ENCODE results near the gene VAMP8. TPM values are rescaled to one million over a fixed set of nuclear protein-coding genes. Genes with fewer than 3 reads are reported as not detected.
"Not testable (repeated sequence)": the region's sequence is repeated elsewhere in the genome, so short reads cannot be mapped to it uniquely, and the experiment has no call there.

VAMP8 gene
- total and polyA plus RNA-seq, 4 donors, result 29.2 to 140 (median 79.4) TPM

DNA sequence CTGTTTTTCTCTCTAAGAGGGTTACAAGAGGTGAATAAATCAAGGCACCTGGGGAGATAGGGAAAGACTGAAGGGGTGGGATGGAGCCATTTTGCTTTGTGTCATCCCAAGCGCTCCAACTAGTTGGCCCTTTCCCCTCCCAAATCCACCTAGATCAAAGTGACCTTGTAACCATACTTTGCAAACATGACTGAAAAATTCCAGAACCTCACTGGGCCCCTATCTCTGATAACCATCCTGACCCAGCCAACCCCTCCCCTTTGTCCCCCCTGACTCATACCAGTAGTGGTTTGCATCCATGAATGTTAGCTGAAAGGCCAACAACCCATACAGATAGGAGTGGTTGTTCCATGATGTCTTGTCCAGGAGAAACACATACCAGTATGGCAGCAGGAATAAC is 19.2 kb upstream of the VAMP8 start:
- H3K4me3 ChIP-seq (ENCODE audit: low read depth in 1 of 3, low read length in 3 of 3), result no peak overlapping the region
- no peaks in the 10 kb centered on the region for H3K9me3 ChIP-seq (ENCODE audit: control insufficient read depth in 4 of 4, low read length in 3 of 4)
- no peak for TF ChIP-seq SP1 (IDR thresholded peaks at IDR 0.05)
- TF ChIP-seq TAF1 (conservative IDR thresholded peaks at IDR 0.05), result no peak
- TF ChIP-seq NR2F2 (IDR thresholded peaks at IDR 0.05), result no peak
- TF ChIP-seq, protein P1, sequence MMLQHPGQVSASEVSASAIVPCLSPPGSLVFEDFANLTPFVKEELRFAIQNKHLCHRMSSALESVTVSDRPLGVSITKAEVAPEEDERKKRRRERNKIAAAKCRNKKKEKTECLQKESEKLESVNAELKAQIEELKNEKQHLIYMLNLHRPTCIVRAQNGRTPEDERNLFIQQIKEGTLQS (IDR thresholded peaks at IDR 0.05), result no peak
- no peak for TF ChIP-seq JUND (IDR thresholded peaks at IDR 0.05)
- no peak for TF ChIP-seq FOXA1 (IDR thresholded peaks at IDR 0.05)
- TF ChIP-seq, protein P2, sequence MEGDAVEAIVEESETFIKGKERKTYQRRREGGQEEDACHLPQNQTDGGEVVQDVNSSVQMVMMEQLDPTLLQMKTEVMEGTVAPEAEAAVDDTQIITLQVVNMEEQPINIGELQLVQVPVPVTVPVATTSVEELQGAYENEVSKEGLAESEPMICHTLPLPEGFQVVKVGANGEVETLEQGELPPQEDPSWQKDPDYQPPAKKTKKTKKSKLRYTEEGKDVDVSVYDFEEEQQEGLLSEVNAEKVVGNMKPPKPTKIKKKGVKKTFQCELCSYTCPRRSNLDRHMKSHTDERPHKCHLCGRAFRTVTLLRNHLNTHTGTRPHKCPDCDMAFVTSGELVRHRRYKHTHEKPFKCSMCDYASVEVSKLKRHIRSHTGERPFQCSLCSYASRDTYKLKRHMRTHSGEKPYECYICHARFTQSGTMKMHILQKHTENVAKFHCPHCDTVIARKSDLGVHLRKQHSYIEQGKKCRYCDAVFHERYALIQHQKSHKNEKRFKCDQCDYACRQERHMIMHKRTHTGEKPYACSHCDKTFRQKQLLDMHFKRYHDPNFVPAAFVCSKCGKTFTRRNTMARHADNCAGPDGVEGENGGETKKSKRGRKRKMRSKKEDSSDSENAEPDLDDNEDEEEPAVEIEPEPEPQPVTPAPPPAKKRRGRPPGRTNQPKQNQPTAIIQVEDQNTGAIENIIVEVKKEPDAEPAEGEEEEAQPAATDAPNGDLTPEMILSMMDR (IDR thresholded peaks at IDR 0.05; ENCODE audit: low read depth, low read length, missing input control), result no peak
- TF ChIP-seq, protein P3, sequence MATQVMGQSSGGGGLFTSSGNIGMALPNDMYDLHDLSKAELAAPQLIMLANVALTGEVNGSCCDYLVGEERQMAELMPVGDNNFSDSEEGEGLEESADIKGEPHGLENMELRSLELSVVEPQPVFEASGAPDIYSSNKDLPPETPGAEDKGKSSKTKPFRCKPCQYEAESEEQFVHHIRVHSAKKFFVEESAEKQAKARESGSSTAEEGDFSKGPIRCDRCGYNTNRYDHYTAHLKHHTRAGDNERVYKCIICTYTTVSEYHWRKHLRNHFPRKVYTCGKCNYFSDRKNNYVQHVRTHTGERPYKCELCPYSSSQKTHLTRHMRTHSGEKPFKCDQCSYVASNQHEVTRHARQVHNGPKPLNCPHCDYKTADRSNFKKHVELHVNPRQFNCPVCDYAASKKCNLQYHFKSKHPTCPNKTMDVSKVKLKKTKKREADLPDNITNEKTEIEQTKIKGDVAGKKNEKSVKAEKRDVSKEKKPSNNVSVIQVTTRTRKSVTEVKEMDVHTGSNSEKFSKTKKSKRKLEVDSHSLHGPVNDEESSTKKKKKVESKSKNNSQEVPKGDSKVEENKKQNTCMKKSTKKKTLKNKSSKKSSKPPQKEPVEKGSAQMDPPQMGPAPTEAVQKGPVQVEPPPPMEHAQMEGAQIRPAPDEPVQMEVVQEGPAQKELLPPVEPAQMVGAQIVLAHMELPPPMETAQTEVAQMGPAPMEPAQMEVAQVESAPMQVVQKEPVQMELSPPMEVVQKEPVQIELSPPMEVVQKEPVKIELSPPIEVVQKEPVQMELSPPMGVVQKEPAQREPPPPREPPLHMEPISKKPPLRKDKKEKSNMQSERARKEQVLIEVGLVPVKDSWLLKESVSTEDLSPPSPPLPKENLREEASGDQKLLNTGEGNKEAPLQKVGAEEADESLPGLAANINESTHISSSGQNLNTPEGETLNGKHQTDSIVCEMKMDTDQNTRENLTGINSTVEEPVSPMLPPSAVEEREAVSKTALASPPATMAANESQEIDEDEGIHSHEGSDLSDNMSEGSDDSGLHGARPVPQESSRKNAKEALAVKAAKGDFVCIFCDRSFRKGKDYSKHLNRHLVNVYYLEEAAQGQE (IDR thresholded peaks at IDR 0.05), result no peak
- TF ChIP-seq, protein P4, sequence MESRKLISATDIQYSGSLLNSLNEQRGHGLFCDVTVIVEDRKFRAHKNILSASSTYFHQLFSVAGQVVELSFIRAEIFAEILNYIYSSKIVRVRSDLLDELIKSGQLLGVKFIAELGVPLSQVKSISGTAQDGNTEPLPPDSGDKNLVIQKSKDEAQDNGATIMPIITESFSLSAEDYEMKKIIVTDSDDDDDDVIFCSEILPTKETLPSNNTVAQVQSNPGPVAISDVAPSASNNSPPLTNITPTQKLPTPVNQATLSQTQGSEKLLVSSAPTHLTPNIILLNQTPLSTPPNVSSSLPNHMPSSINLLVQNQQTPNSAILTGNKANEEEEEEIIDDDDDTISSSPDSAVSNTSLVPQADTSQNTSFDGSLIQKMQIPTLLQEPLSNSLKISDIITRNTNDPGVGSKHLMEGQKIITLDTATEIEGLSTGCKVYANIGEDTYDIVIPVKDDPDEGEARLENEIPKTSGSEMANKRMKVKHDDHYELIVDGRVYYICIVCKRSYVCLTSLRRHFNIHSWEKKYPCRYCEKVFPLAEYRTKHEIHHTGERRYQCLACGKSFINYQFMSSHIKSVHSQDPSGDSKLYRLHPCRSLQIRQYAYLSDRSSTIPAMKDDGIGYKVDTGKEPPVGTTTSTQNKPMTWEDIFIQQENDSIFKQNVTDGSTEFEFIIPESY (IDR thresholded peaks at IDR 0.05), result no peak
- TF ChIP-seq RXRA (IDR thresholded peaks at IDR 0.05), result no peak
- no peak for TF ChIP-seq YY1 (IDR thresholded peaks at IDR 0.05)
- TF ChIP-seq FOXA2 (IDR thresholded peaks at IDR 0.05), result no peak
- no peak for TF ChIP-seq HNF4G (IDR thresholded peaks at IDR 0.05)
- peaks cover 6 to 35% (median 27%) of the 10 kb centered on the region in 4 donors for H3K36me3 ChIP-seq (ENCODE audit: control insufficient read depth in 4 of 4, insufficient read depth in 3 of 4, low read depth in 1 of 4, low read length in 3 of 4)
- 94% methylated on average over 1 of the region's 1 CpG for WGBS
- H3K4me1 ChIP-seq (ENCODE audit: control insufficient read depth in 4 of 4, insufficient read depth in 4 of 4, low read length in 3 of 4), result peaks cover 11 to 22% (median 19%) of the 10 kb centered on the region in 4 donors
- no peak overlapping the region for H3K27ac ChIP-seq (ENCODE audit: low read depth in 1 of 2, low read length in 2 of 2)
- DNase-seq (ENCODE audit: low spot score), result no peak
- no peak overlapping the region for H3K9ac ChIP-seq (ENCODE audit: low read depth in 1 of 2, low read length in 2 of 2)
- H3K27me3 ChIP-seq (ENCODE audit: control insufficient read depth in 4 of 4, insufficient read depth in 4 of 4, low read length in 3 of 4), result no peaks in the 10 kb centered on the region

DNA sequence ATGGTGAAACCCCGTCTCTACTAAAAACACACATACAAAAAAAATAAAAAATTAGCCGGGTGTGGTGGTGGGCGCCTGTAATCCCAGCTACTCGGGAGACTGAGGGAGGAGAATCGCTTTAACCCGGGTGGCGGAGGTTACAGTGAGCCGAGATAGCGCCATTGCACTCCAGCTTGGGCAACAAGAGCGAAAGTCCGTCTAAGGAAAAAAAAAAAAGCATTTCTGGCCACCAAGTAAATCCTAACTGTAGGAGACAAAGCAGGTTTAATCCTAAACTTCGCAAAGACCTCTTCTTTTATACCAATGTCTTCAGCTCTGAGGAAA is 17.0 kb upstream of the VAMP8 start:
- WGBS, result 36% methylated on average over 12 of the region's 12 CpGs
- Histone ChIP-seq H3K4me3 (ENCODE audit: low read depth in 1 of 3, low read length in 3 of 3) (peak overlapping the region; percentile 82 to 97 (median 91)), H3K4me1 (ENCODE audit: control insufficient read depth in 4 of 4, insufficient read depth in 4 of 4, low read length in 3 of 4) (peaks cover 11 to 22% (median 19%) of the 10 kb centered on the region in 4 donors), H3K9ac (ENCODE audit: low read depth in 1 of 2, low read length in 2 of 2) (peak overlapping the region; percentile 68 to 91), H3K36me3 (ENCODE audit: control insufficient read depth in 4 of 4, insufficient read depth in 3 of 4, low read depth in 1 of 4, low read length in 3 of 4) (peaks cover 0 to 15% (median 12%) of the 10 kb centered on the region in 4 donors), H3K27ac (ENCODE audit: low read depth in 1 of 2, low read length in 2 of 2) (peak overlapping the region; percentile 81 to 84)
- H3K27me3 ChIP-seq (ENCODE audit: control insufficient read depth in 4 of 4, insufficient read depth in 4 of 4, low read length in 3 of 4); DNase-seq (ENCODE audit: low spot score); H3K9me3 ChIP-seq (ENCODE audit: control insufficient read depth in 4 of 4, low read length in 3 of 4): not testable (repeated sequence)
